ENCODE results near the gene SLC7A10. TPM values are rescaled to one million over a fixed set of nuclear protein-coding genes. Genes with fewer than 3 reads are reported as not detected.
"Not testable (repeated sequence)": the region's sequence is repeated elsewhere in the genome, so short reads cannot be mapped to it uniquely, and the experiment has no call there.

Gene SLC7A10
- total RNA-seq, 1 donor from 2014 or later, result not detected

GRCh38 chr19:33168528-33168927, 57.1 kb downstream of the SLC7A10 start:
- no peak overlapping the region for H3K4me3 ChIP-seq (ENCODE audit: low read depth, low read length)
- DNase-seq (ENCODE audit: low read depth), result no peak
- TF ChIP-seq, protein P1, sequence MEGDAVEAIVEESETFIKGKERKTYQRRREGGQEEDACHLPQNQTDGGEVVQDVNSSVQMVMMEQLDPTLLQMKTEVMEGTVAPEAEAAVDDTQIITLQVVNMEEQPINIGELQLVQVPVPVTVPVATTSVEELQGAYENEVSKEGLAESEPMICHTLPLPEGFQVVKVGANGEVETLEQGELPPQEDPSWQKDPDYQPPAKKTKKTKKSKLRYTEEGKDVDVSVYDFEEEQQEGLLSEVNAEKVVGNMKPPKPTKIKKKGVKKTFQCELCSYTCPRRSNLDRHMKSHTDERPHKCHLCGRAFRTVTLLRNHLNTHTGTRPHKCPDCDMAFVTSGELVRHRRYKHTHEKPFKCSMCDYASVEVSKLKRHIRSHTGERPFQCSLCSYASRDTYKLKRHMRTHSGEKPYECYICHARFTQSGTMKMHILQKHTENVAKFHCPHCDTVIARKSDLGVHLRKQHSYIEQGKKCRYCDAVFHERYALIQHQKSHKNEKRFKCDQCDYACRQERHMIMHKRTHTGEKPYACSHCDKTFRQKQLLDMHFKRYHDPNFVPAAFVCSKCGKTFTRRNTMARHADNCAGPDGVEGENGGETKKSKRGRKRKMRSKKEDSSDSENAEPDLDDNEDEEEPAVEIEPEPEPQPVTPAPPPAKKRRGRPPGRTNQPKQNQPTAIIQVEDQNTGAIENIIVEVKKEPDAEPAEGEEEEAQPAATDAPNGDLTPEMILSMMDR (conservative IDR thresholded peaks at IDR 0.05; ENCODE audit: low read depth, low read length), result no peak

DNA sequence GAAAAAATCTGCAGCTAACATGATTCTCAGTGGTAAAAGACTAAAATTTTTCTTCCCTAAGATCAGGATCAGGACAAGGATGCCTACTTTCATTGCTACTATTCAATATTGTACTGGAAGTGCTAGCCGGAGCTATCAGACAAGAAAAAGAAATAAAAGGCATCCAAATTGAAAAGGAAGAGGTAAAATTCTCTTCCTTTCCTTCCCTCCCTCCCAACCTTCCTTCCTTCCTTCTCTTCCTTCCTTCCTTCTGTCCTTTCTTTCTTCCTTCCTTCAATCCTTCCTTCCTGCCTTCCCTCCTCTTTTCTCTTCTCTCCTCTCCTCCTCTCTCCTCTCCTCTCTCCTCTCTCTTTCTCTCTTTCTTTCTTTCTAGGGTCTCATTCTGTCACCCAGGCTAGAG, 58.2 kb downstream of the SLC7A10 start:
- no peak for DNase-seq (ENCODE audit: low read depth)
- TF ChIP-seq, protein P1 (conservative IDR thresholded peaks at IDR 0.05; ENCODE audit: low read depth, low read length), result no peak
- no peak overlapping the region for H3K4me3 ChIP-seq (ENCODE audit: low read depth, low read length)

DNA sequence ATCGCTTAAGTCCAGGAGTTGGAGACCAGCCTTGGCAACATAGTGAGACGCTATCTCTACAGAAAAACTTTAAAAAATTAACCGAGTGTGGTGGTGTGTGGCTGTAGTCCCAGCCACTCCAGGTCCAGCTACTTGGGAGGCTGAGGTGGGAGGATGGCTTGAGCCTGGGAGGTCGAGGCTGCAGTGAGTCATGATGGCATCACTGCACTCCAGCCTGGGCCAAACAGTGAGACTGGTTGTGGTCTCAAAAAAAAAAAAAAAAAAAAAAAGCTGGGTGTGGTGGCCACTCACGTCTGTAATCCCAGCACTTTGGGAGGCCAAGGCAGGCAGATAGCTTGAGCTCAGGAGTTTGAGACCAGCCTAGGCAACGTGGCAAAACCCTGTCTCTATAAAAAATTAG, 59.6 kb downstream of the SLC7A10 start:
- not testable (repeated sequence) for DNase-seq (ENCODE audit: low read depth); H3K4me3 ChIP-seq (ENCODE audit: low read depth, low read length)

DNA sequence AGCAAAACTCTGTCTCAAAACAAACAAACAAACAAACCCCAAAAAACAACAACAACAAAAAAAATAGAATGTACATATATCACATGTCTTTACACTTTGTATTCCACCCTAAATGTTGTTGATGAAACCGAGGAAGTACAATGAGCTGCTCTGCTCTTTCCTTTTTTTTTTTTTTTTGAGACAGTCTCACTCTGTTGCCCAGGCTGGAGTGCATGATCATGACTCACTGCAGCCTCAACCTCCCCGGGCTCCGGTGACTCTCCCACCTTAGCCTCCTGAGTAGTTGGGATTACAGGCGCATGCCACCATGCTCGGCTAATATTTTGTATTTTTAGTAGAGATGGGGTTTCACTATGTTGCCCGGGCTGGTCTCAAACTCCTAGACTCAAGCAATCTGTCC, 62.2 kb downstream of the SLC7A10 start:
- TF ChIP-seq, protein P1 (conservative IDR thresholded peaks at IDR 0.05; ENCODE audit: low read depth, low read length), result no peak
- H3K4me3 ChIP-seq (ENCODE audit: low read depth, low read length), result no peak overlapping the region
- DNase-seq (ENCODE audit: low read depth), result no peak

DNA sequence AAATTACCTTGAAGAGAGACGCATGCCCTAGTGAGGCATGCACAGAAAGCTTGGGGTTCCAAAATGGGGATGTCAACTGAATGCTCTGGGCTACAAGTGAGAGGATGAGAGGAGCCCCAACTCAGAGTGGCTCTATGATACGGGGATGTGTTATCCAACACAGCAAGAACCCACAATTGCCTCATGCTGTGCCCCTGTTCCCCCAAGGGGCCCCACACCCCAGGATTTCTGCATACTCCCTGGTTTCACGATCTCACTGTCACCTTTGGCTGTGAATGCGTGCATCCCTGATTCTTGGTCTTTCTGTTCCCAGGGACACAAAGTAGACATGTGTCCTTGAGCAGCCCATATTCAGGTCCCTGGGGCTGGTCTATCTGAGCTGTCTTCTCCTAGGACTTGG, 64.4 kb downstream of the SLC7A10 start:
- TF ChIP-seq, protein P1 (conservative IDR thresholded peaks at IDR 0.05; ENCODE audit: low read depth, low read length), result no peak
- H3K4me3 ChIP-seq (ENCODE audit: low read depth, low read length), result no peak overlapping the region

GRCh38 chr19:33159893-33160292, 65.8 kb downstream of the SLC7A10 start:
- no peak overlapping the region for H3K4me3 ChIP-seq (ENCODE audit: low read depth, low read length)
- no peak for DNase-seq (ENCODE audit: low read depth)
- TF ChIP-seq, protein P1 (conservative IDR thresholded peaks at IDR 0.05; ENCODE audit: low read depth, low read length), result no peak

More for the DNA sequence above, 64.4 kb downstream of the SLC7A10 start:
- no peak for DNase-seq (ENCODE audit: low read depth)

DNA sequence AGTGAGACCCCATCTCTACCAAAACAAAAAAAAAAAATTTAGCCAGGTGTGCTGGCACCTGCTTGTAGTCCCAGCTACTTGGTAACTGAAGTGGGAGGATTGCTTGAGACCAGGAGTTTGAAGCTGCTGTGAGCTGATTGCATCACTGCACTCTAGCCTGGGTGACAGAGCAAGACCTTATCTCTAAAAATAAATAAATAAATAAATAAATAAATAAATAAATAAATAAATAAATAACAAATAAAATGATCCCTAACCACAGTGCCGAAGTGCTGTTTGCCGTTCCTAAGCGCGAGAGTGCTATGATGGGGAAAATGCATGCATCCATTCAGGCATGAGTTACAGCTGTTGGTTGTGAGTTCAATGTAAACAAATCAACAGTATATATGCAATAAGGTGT, 66.5 kb downstream of the SLC7A10 start:
- no peak for DNase-seq (ENCODE audit: low read depth)
- TF ChIP-seq, protein P1 (conservative IDR thresholded peaks at IDR 0.05; ENCODE audit: low read depth, low read length), result no peak
- H3K4me3 ChIP-seq (ENCODE audit: low read depth, low read length), result no peak overlapping the region

Other genes with a start within 250 kb of the SLC7A10 start
- gene RHPN2, start 161.0 kb downstream of the SLC7A10 start, total RNA-seq, result 23.6 and 45.7 TPM in 2 replicates
- gene GPATCH1, start 144.7 kb downstream of the SLC7A10 start, total RNA-seq, result 8.9 and 13.3 TPM in 2 replicates
- not detected in 2 replicates for gene WDR88, start 93.7 kb downstream of the SLC7A10 start, total RNA-seq
- 26.3 and 26.9 TPM in 2 replicates for gene LRP3, start 31.5 kb downstream of the SLC7A10 start, total RNA-seq
- gene CEBPA, start 76.7 kb upstream of the SLC7A10 start, total RNA-seq, result 2.5 and 2.9 TPM in 2 replicates
- gene CEBPG, start 147.9 kb upstream of the SLC7A10 start, total RNA-seq, result 19.3 and 23.1 TPM in 2 replicates

Data from epithelial cell of proximal tubule (primary cell).